Dendritic cell treated with granulocyte-macrophage colony-stimulating factor and Interleukin-4, amounts not matched to agents 40 ng/mL and 50 ng/mL, for 4 days (primary cell): ENCODE results near the gene RPP40.

Experiments
- H3K27ac Mint-ChIP-seq: one replicate; pipeline ENCODE4 v1.8.0; 2022; ENCODE audit warnings: mild to moderate bottlenecking, mixed read lengths
- H3K27me3 Mint-ChIP-seq: one replicate; pipeline ENCODE4 v1.8.0; 2022; ENCODE audit warnings: mild to moderate bottlenecking, mixed read lengths
- H3K36me3 Mint-ChIP-seq: one replicate; pipeline ENCODE4 v1.8.0; 2022; ENCODE audit warnings: low read depth, mixed read lengths
- H3K4me1 Mint-ChIP-seq: one replicate; pipeline ENCODE4 v1.8.0; 2022; ENCODE audit warnings: low read depth, mixed read lengths
- H3K4me3 Mint-ChIP-seq: one replicate; pipeline ENCODE4 v1.8.0; 2022; ENCODE audit warnings: mild to moderate bottlenecking, moderate library complexity, mixed read lengths
- H3K9me3 Mint-ChIP-seq: one replicate; pipeline ENCODE4 v1.8.0; 2022; ENCODE audit warnings: mixed read lengths
- intact Hi-C: fragments of 100-400 bp; cut with micrococcal nuclease; formaldehyde crosslinking; loops from one replicate; pipeline ENCODE4 v1.15.0; 2022

The RPP40 gene

GRCh38 chr6:4971851-4972250, 32.0 kb downstream of the RPP40 start:
- no peaks in the 10 kb centered on the region for H3K36me3 Mint-ChIP-seq
- H3K27ac Mint-ChIP-seq = no peak overlapping the region
- H3K4me1 Mint-ChIP-seq = no peaks in the 10 kb centered on the region
- no peaks in the 10 kb centered on the region for H3K27me3 Mint-ChIP-seq
- intact Hi-C loops = no loop called here
- no peaks in the 10 kb centered on the region for H3K9me3 Mint-ChIP-seq
- no peak overlapping the region for H3K4me3 Mint-ChIP-seq

DNA sequence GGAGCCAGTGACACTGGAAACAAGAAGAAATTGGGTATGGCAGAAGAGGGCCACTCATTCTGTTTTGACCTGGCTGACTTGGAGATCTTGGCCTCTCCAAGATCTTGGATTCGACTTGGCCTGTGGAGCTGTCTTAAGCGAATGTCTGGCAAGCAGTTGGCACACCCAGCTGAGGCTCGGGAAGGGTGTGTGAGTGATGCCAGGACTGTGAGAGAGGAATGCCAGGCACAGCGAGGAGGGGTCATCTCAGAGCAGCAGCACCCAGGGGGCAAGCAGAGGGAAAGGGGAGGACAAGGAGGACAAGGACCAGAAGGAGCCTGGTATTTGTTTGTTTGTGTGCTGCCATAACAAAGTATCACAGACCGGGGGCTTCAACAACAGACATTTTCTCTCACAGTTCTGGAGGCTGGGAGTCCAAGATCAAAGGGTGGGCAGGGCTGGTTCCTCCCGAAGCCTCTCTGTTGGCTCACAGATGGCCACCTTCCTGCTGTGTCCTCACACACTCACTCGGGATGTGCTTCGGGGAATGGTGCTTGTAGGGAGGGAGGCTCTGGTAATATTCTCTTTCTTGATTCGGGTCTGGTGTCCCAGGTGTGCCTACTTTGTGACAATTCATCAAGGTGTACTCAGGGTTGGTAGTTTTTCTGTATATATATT, 33.0 kb downstream of the RPP40 start:
- Mint-ChIP-seq H3K4me3 (no peak overlapping the region), H3K9me3 (no peaks in the 10 kb centered on the region), H3K4me1 (no peaks in the 10 kb centered on the region), H3K36me3 (no peaks in the 10 kb centered on the region), H3K27me3 (no peaks in the 10 kb centered on the region), H3K27ac (no peak overlapping the region)
- intact Hi-C loops = no loop called here

DNA sequence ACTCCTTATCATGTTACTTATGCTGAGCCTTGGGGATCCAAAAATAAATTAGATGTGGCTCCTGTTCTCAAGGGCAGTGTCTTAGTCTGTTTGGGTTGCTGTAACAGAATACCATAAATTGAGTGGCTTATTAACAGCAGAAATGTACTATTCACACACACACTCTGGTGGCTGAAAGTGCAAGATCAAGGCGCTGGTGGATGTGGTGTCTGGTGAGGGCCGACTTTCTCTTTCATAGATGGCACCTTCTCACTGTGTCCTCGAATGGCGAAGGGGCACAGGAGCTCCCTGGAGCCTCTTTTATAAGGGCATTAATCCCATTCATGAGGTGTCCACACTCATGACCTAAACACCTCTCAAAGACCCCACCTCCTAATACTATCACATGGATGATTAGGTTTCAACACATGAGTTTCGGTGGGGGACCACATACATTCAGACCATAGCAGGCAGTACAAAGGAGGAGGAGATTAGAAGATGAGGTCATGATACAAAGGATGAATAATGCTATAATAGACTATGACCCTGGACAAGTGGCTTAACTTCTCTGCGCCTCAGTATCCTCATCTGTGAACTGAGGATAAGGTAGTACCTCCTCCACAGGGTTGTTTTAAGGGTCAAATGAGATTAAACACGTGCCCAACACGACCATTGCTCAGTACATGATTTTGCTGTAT, 34.1 kb downstream of the RPP40 start:
- Mint-ChIP-seq H3K4me1 (no peaks in the 10 kb centered on the region), H3K36me3 (no peaks in the 10 kb centered on the region), H3K9me3 (no peaks in the 10 kb centered on the region), H3K27me3 (no peaks in the 10 kb centered on the region), H3K4me3 (no peak overlapping the region), H3K27ac (no peak overlapping the region)
- intact Hi-C loops = no loop called here

DNA sequence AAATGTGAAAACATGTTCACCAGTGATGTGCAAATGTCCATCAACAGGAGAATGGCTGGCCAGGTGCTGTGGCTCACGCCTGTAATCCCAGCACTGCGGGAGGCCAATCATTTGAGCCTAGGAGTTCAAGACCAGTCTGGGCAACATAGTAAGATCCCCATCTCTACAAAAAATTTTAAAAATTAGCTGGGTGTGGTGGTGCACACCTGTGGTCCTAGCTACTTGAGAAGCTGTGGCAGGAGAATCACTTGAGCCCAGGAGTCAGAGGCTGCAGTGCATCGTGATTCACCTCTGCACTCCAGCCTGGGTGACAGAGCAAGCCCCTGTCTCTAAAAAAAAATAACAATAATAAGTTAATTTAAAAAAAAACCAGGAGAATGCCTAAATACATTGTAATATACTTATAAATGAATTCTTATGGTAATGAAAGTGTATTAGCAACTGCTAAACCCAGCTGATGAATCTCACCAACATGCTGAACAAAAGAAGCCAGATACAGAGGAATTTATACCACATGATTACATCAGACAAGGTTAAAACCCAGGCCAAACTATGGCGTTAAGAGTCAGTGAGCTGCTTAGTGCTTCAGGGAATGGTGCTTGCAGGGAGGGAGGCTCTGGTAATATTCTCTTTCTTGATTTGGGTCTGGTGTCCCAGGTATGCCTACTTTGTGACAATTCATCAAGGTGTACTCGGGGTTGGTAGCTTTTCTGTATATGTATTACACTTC, 36.4 kb downstream of the RPP40 start:
- Mint-ChIP-seq H3K36me3 (no peaks in the 10 kb centered on the region), H3K27ac (no peak overlapping the region), H3K4me3 (no peak overlapping the region), H3K4me1 (no peaks in the 10 kb centered on the region), H3K9me3 (no peaks in the 10 kb centered on the region), H3K27me3 (no peaks in the 10 kb centered on the region)
- intact Hi-C loops = no loop called here

- Mint-ChIP-seq H3K27me3 (no peaks in the 10 kb centered on the region), H3K36me3 (no peaks in the 10 kb centered on the region), H3K4me1 (no peaks in the 10 kb centered on the region), H3K9me3 (no peaks in the 10 kb centered on the region), H3K4me3 (no peak overlapping the region), H3K27ac (no peak overlapping the region)
- intact Hi-C loops = no loop called here
Observed at GRCh38 chr6:4965562-4966389, 38.1 kb downstream of the RPP40 start.

GRCh38 chr6:4964675-4965561, 38.9 kb downstream of the RPP40 start:
- Mint-ChIP-seq H3K27me3 (no peaks in the 10 kb centered on the region), H3K36me3 (no peaks in the 10 kb centered on the region), H3K4me1 (no peaks in the 10 kb centered on the region), H3K9me3 (no peaks in the 10 kb centered on the region), H3K27ac (no peak overlapping the region), H3K4me3 (no peak overlapping the region)
- intact Hi-C loops = no loop called here

- H3K27ac Mint-ChIP-seq = no peak overlapping the region
- no peak overlapping the region for H3K4me3 Mint-ChIP-seq
- H3K36me3 Mint-ChIP-seq = no peaks in the 10 kb centered on the region
- H3K9me3 Mint-ChIP-seq = no peaks in the 10 kb centered on the region
- H3K27me3 Mint-ChIP-seq = no peaks in the 10 kb centered on the region
- intact Hi-C loops = no loop called here
- H3K4me1 Mint-ChIP-seq = no peaks in the 10 kb centered on the region
Observed at GRCh38 chr6:4962905-4963304, 40.9 kb downstream of the RPP40 start.

GRCh38 chr6:4961322-4962168, 42.3 kb downstream of the RPP40 start:
- Mint-ChIP-seq H3K9me3 (no peaks in the 10 kb centered on the region), H3K27me3 (no peaks in the 10 kb centered on the region), H3K4me1 (no peaks in the 10 kb centered on the region), H3K4me3 (no peak overlapping the region), H3K36me3 (no peaks in the 10 kb centered on the region), H3K27ac (no peak overlapping the region)
- intact Hi-C loops = no loop called here

GRCh38 chr6:4958624-4959023, 45.2 kb downstream of the RPP40 start:
- no peak overlapping the region for H3K27ac Mint-ChIP-seq
- H3K4me3 Mint-ChIP-seq = no peak overlapping the region
- intact Hi-C loops = no loop called here
- H3K27me3 Mint-ChIP-seq = no peaks in the 10 kb centered on the region
- peaks cover 24% of the 10 kb centered on the region for H3K36me3 Mint-ChIP-seq
- no peaks in the 10 kb centered on the region for H3K9me3 Mint-ChIP-seq
- H3K4me1 Mint-ChIP-seq = no peaks in the 10 kb centered on the region

DNA sequence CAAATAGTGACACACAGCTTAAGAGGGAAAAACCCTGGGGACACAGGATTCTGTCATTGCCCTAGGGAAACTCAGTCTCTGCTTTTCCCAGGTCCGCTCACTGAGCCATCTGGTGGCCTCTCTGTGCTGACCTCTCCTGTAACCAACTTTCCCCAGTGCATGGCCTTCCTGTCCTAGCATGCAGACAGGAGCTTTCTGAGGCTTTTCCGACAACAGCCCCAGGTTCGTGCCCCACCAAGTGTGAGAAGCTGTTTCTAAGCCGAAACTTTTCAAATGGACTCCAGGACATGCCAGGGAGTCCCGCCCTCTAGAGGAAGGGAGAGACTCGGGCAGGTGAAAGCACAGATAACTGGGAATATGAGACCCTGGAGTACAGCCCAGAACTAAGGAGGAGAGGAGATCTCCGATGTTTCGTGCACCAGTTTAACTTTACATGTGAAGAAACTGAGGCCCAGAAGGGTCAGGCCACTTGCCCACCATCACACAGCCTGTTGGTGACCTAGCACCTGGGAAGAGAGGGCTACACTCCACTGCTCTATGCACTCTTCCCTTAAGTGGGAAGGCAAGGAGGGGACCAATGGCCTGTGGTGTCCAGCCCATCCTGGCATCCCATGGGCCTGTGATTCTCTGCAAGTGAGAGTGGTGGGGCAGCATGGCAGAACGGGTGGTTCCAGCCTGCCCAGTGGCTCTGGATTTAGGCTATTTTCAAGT, 46.2 kb downstream of the RPP40 start:
- Mint-ChIP-seq H3K36me3 (peaks cover 34% of the 10 kb centered on the region), H3K4me3 (no peak overlapping the region), H3K27ac (no peak overlapping the region), H3K27me3 (no peaks in the 10 kb centered on the region), H3K9me3 (no peaks in the 10 kb centered on the region), H3K4me1 (no peaks in the 10 kb centered on the region)
- intact Hi-C loops = no loop called here

DNA sequence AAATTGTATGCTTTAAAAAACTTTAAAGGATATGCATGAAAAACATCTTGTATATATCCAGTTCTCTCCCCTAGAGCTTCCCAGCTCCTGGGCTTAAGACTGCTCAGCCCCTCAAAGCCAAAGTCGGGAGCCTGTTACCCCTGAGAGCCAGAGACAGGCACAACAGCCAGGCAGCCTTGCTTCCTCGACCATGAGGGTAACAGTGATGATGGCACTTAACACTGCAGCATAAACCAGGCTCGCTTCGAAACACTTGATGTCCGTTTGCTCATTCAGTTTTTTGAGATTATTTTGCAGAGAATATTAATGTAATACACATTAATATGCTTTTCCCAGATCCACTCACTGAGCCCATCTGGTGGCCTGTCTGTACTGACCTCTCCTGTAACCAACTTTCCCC, 47.2 kb downstream of the RPP40 start:
- no peak overlapping the region for H3K27ac Mint-ChIP-seq
- H3K9me3 Mint-ChIP-seq = no peaks in the 10 kb centered on the region
- H3K4me3 Mint-ChIP-seq = no peak overlapping the region
- H3K27me3 Mint-ChIP-seq = no peaks in the 10 kb centered on the region
- H3K36me3 Mint-ChIP-seq = peaks cover 44% of the 10 kb centered on the region
- intact Hi-C loops = no loop called here
- H3K4me1 Mint-ChIP-seq = no peaks in the 10 kb centered on the region

- H3K4me1 Mint-ChIP-seq = no peaks in the 10 kb centered on the region
- H3K36me3 Mint-ChIP-seq = peaks cover 71% of the 10 kb centered on the region
- no peaks in the 10 kb centered on the region for H3K9me3 Mint-ChIP-seq
- intact Hi-C loops = no loop called here
- H3K4me3 Mint-ChIP-seq = no peak overlapping the region
- H3K27ac Mint-ChIP-seq = no peak overlapping the region
- H3K27me3 Mint-ChIP-seq = no peaks in the 10 kb centered on the region
Observed at GRCh38 chr6:4953440-4953839, 50.4 kb downstream of the RPP40 start.
